Endothelial cell of umbilical vein (primary cell): Measurements from ENCODE around the gene FAM13C. TPM values are rescaled to one million over a fixed set of nuclear protein-coding genes. Genes with fewer than 3 reads are reported as not detected.

Experiments used
- BruUV-seq: library from RNA; stranded (reverse); fragments of 400-500 nt; replicated peaks from 2 replicates; lab custom pipeline; 2021; lab: Mats Ljungman, UMichigan
- CTCF ChIA-PET: fragments of 300-600, 350-600 bp; sonication (Branson Sonifier 250); formaldehyde crosslinking; loops from one replicate; lab custom pipeline; 2021; ENCODE audit warnings: antibody characterized with exemption, inconsistent platforms; lab: Charles Lee
- POLR2A ChIA-PET: fragments of 300-600, 350-600 bp; sonication (Branson Sonifier 250); formaldehyde crosslinking; loops from one replicate; lab custom pipeline; 2021; ENCODE audit warnings: antibody characterized with exemption, inconsistent platforms; lab: Charles Lee
- DNase-seq: peaks from one replicate; pipeline ENCODE4 v3.0.0-alpha.2; 2011; ENCODE audit warnings: low read depth, low spot score
- FAIRE-seq: peaks from 2 replicates; lab custom pipeline; 2011; peaks lifted over from hg19 to GRCh38; lab: Jason Lieb, UNC
- H2AFZ ChIP-seq: 2 replicates; pipeline ENCODE4 v1.6.0; 2012; ENCODE audit warnings: low read depth, low read length, control low read depth, inconsistent platforms
- H3K27ac ChIP-seq: 2 replicates; pipeline ENCODE4 v1.5.1; 2011; ENCODE audit warnings: low read depth, mild to moderate bottlenecking, control low read depth, low read length, moderate library complexity; ENCODE audit not compliant: insufficient read depth
- H3K27me3 ChIP-seq, 2 experiments: 2 replicates each; pipeline versions ENCODE4 v1.6.0 to v1.6.1; 2011; ENCODE audit warnings: low read length in 2 of 2, mixed read lengths in 1 of 2; ENCODE audit not compliant: control insufficient read depth in 2 of 2, insufficient read depth in 2 of 2
- H3K36me3 ChIP-seq, 2 experiments: 2 replicates in 1 of 2; 3 replicates in 1 of 2; pipeline ENCODE4 v1.5.1; 2011; ENCODE audit warnings: low read length in 2 of 2, mild to moderate bottlenecking in 1 of 2, moderate library complexity in 1 of 2; ENCODE audit not compliant: control insufficient read depth in 2 of 2, insufficient read depth in 2 of 2; ENCODE audit errors: extremely low read depth in 1 of 2
- H3K4me1 ChIP-seq: 3 replicates; pipeline ENCODE4 v1.5.1; 2011; ENCODE audit warnings: mild to moderate bottlenecking, low read length; ENCODE audit not compliant: control insufficient read depth, insufficient read depth; ENCODE audit errors: extremely low read depth
- H3K4me2 ChIP-seq: 2 replicates; pipeline ENCODE4 v1.6.1; 2011; ENCODE audit warnings: low read length, control low read depth, mixed read lengths; ENCODE audit not compliant: insufficient read depth
- H3K4me3 ChIP-seq, 3 experiments: fragments of 200-600 bp in 1 of 3; sonication (generic), shearing (Covaris generic) in 1 of 3; replicated peaks in 1 of 3; 2 replicates each; pipeline ENCODE4 v1.5.1; 2011 to 2016; ENCODE audit warnings: control low read depth in 3 of 3, low read length in 3 of 3, mild to moderate bottlenecking in 2 of 3, inconsistent platforms in 1 of 3, low read depth in 1 of 3, moderate library complexity in 1 of 3; ENCODE audit not compliant: insufficient read depth in 1 of 3
- H3K79me2 ChIP-seq: 2 replicates; pipeline ENCODE4 v1.6.0; 2012; ENCODE audit warnings: low read length, inconsistent platforms; ENCODE audit not compliant: control insufficient read depth, insufficient read depth
- H3K9ac ChIP-seq: replicated peaks from 2 replicates; pipeline ENCODE3; 2011; ENCODE audit warnings: low read length, control low read depth; ENCODE audit not compliant: insufficient read depth; ENCODE audit errors: extremely low read depth
- H3K9me1 ChIP-seq: replicated peaks from 3 replicates; pipeline ENCODE4 v1.6.0; 2011; ENCODE audit warnings: mild to moderate bottlenecking, low read length; ENCODE audit not compliant: control insufficient read depth, insufficient read depth; ENCODE audit errors: extremely low read depth
- H3K9me3 ChIP-seq: replicated peaks from 2 replicates; pipeline ENCODE4 v1.5.1; 2012; ENCODE audit warnings: low read length, inconsistent platforms; ENCODE audit not compliant: control insufficient read depth, insufficient read depth
- H4K20me1 ChIP-seq: replicated peaks from 2 replicates; pipeline ENCODE3; 2011; ENCODE audit warnings: mild to moderate bottlenecking, low read length; ENCODE audit not compliant: control insufficient read depth, insufficient read depth; ENCODE audit errors: extremely low read depth
- EZH2 ChIP-seq: IDR thresholded peaks from 2 replicates; pipeline ENCODE4 v1.6.1; 2012; ENCODE audit warnings: borderline replicate concordance, low read depth, mild to moderate bottlenecking, moderate library complexity, low read length, inconsistent platforms; ENCODE audit not compliant: severe bottlenecking
- FOS ChIP-seq: IDR thresholded peaks from 2 replicates; pipeline ENCODE4 v1.6.1; 2011; ENCODE audit warnings: mild to moderate bottlenecking, low read length, moderate library complexity, borderline replicate concordance; ENCODE audit not compliant: insufficient read depth
- GATA2 ChIP-seq: IDR thresholded peaks from 2 replicates; pipeline ENCODE4 v1.7.0; 2011; ENCODE audit warnings: low read depth, mild to moderate bottlenecking, moderate library complexity, mixed read lengths, low read length; ENCODE audit not compliant: insufficient read length, insufficient read depth
- JUN ChIP-seq: IDR thresholded peaks from 2 replicates; pipeline ENCODE4 v1.6.1; 2011; ENCODE audit warnings: borderline replicate concordance, low read depth; ENCODE audit not compliant: insufficient read length, insufficient read depth
- MAX ChIP-seq: IDR thresholded peaks from 2 replicates; pipeline ENCODE4 v1.6.1; 2011; ENCODE audit not compliant: insufficient read depth, insufficient read length
- MYC ChIP-seq: IDR thresholded peaks from one replicate; pipeline ENCODE4 v1.6.1; 2011; ENCODE audit warnings: mild to moderate bottlenecking, low read depth, low read length
- POLR2A ChIP-seq: IDR thresholded peaks from 2 replicates; pipeline ENCODE4 v1.6.1; 2012; ENCODE audit warnings: low read depth, mild to moderate bottlenecking, control low read depth, low read length
- POLR2AphosphoS5 ChIP-seq: IDR thresholded peaks from 2 replicates; pipeline ENCODE4 v1.6.1; 2012; ENCODE audit warnings: low read depth, mild to moderate bottlenecking, control low read depth, low read length, moderate library complexity; ENCODE audit not compliant: insufficient read depth
- dilution Hi-C: fragments of 300-500 bp; cut with MboI; formaldehyde crosslinking; loops from one replicate; pipeline ENCODE4 v1.15.0; 2019; ENCODE audit warnings: low sequenced_read_pairs; ENCODE audit not compliant: extremely low pct_ligation_motif_present
- intact Hi-C: fragments of 100-400 bp; cut with micrococcal nuclease; formaldehyde crosslinking; loops from one replicate; pipeline ENCODE4 v1.10.0; 2022
- polyA plus RNA-seq, 4 experiments: library from polyadenylated mRNA; depleted of rRNA in 3 of 4; stranded (reverse) in 3 of 4; unstranded in 1 of 4; fragments of >200 nt; gene quantifications; 2 replicates each; pipeline versions ENCODE4 v1.2.1 to v1.2.3, GENCODE V29; 2011 to 2012; ENCODE audit warnings: missing spikeins in 1 of 4
- total RNA-seq: library from RNA; stranded (reverse); gene quantifications from 2 replicates; pipeline ENCODE4 v1.2.3, GENCODE V29; 2021
- TF ChIP-seq, protein P1 (sequence below), 2 donors: IDR thresholded peaks; 1 replicate in 1 of 2; 2 replicates in 1 of 2; pipeline ENCODE4 v1.5.1; 2011; ENCODE audit warnings: low read length in 2 of 2, mild to moderate bottlenecking in 2 of 2, moderate library complexity in 2 of 2, control low read depth in 1 of 2, inconsistent platforms in 1 of 2, low read depth in 1 of 2; ENCODE audit not compliant: insufficient read depth in 1 of 2; ENCODE audit errors: extremely low read depth in 1 of 2

Gene FAM13C
- total and polyA plus RNA-seq, 2 donors (not counting 3 experiments of a cell fraction or from before 2014, with no cell fraction given) = 0.03 TPM; not detected in 1

- H3K79me2 ChIP-seq = no peaks in the 10 kb centered on the region
- H3K36me3 ChIP-seq = no peaks in the 10 kb centered on the region
- no peak overlapping the region for H3K27ac ChIP-seq
- no peaks in the 10 kb centered on the region for H3K9me1 ChIP-seq
- ChIA-PET CTCF (no interaction called here), POLR2A (no interaction called here)
- TF ChIP-seq GATA2 (no peak), POLR2A (no peak), MAX (no peak)
- TF ChIP-seq, protein P1, sequence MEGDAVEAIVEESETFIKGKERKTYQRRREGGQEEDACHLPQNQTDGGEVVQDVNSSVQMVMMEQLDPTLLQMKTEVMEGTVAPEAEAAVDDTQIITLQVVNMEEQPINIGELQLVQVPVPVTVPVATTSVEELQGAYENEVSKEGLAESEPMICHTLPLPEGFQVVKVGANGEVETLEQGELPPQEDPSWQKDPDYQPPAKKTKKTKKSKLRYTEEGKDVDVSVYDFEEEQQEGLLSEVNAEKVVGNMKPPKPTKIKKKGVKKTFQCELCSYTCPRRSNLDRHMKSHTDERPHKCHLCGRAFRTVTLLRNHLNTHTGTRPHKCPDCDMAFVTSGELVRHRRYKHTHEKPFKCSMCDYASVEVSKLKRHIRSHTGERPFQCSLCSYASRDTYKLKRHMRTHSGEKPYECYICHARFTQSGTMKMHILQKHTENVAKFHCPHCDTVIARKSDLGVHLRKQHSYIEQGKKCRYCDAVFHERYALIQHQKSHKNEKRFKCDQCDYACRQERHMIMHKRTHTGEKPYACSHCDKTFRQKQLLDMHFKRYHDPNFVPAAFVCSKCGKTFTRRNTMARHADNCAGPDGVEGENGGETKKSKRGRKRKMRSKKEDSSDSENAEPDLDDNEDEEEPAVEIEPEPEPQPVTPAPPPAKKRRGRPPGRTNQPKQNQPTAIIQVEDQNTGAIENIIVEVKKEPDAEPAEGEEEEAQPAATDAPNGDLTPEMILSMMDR (IDR thresholded peaks at IDR 0.05; ENCODE audit: extremely low read depth in 1 of 2, insufficient read depth in 1 of 2, low read depth in 1 of 2, low read length in 2 of 2) = no peak
- no peaks in the 10 kb centered on the region for H3K4me1 ChIP-seq
- FAIRE-seq (no peak), DNase-seq (no peak)
- H3K4me3 ChIP-seq = no peak overlapping the region
- dilution Hi-C loops (no loop called here), intact Hi-C loops (no loop called here)
- no peaks in the 10 kb centered on the region for H3K27me3 ChIP-seq
- H2AFZ ChIP-seq = no peak overlapping the region
- no peaks in the 10 kb centered on the region for H4K20me1 ChIP-seq
- no peak overlapping the region for H3K9ac ChIP-seq
- H3K9me3 ChIP-seq = peaks cover 2% of the 10 kb centered on the region
- H3K4me2 ChIP-seq = no peak overlapping the region
- no TSS peak for BruUV-seq
These were observed 42.5 kb downstream of the FAM13C start for GRCh38 chr10:59319854-59320253.

DNA sequence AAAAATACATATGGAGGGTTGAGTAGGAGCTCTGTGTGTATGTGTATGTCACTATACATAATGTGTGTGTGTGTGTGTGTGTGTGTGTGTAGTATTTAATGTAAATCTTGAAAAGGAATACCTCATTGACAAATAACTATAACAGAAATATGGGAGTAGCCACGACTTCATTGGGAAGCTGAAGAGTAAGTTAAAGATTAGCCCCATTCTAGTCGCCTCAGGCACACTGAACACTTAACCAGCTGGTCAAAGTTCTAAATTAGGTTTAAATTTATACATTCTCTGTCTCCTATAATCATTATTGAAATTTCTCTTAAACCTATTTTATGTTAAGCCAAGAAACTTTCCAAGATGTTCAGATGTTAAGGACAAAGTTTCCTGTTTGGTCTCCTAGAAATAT is 45.3 kb downstream of the FAM13C start:
- Histone ChIP-seq H3K4me2 (no peak overlapping the region), H3K27ac (no peak overlapping the region), H3K36me3 (no peaks in the 10 kb centered on the region), H3K9me1 (no peaks in the 10 kb centered on the region), H3K9ac (no peak overlapping the region), H3K79me2 (no peaks in the 10 kb centered on the region), H3K4me1 (no peaks in the 10 kb centered on the region), H3K9me3 (no peaks in the 10 kb centered on the region), H3K27me3 (no peaks in the 10 kb centered on the region), H4K20me1 (no peaks in the 10 kb centered on the region), H3K4me3 (no peak overlapping the region), H2AFZ (no peak overlapping the region)
- intact Hi-C loops = no loop called here
- CTCF ChIA-PET = no interaction called here
- BruUV-seq = no TSS peak
- POLR2A ChIA-PET = no interaction called here
- no peak for DNase-seq
- dilution Hi-C loops = no loop called here
- no peak for TF ChIP-seq FOS
- TF ChIP-seq MYC = no peak
- no peak for TF ChIP-seq GATA2
- TF ChIP-seq, protein P1 (IDR thresholded peaks at IDR 0.05; ENCODE audit: extremely low read depth in 1 of 2, insufficient read depth in 1 of 2, low read depth in 1 of 2, low read length in 2 of 2) = no peak
- TF ChIP-seq MAX = no peak
- TF ChIP-seq POLR2A = no peak
- no peak for TF ChIP-seq EZH2
- no peak for TF ChIP-seq JUN
- no peak for TF ChIP-seq POLR2AphosphoS5
- no peak for FAIRE-seq
